Stimulated activated memory B cell treated with anti-CD40 and anti-IgM and Interleukin-4, amounts not matched to agents 10 μg/mL and 1 μg/mL and 100 μg/mL, for 72 hours (primary cell): ENCODE data around the gene CLEC11A.
A peak's percentile ranks its signal among the peaks of the same experiment; 100 is the strongest.
"Not testable (repeated sequence)": the region's sequence is repeated elsewhere in the genome, so short reads cannot be mapped to it uniquely, and the experiment has no call there.

Experiments
- ATAC-seq: fragments of 150-1000 bp; cut with Tn5 transposase; 2 replicates; pipeline ENCODE4 v1.10.0; 2021
- H3K27ac Mint-ChIP-seq: one replicate; pipeline ENCODE4 v1.8.0; 2022; ENCODE audit warnings: mild to moderate bottlenecking, mixed read lengths
- H3K27me3 Mint-ChIP-seq: one replicate; pipeline ENCODE4 v1.8.0; 2022; ENCODE audit warnings: mixed read lengths
- H3K36me3 Mint-ChIP-seq: one replicate; pipeline ENCODE4 v1.8.0; 2022; ENCODE audit warnings: mixed read lengths
- H3K4me1 Mint-ChIP-seq: one replicate; pipeline ENCODE4 v1.8.0; 2022; ENCODE audit warnings: mixed read lengths
- H3K4me3 Mint-ChIP-seq: one replicate; pipeline ENCODE4 v1.8.0; 2022; ENCODE audit warnings: mild to moderate bottlenecking, moderate library complexity, mixed read lengths
- H3K9me3 Mint-ChIP-seq: one replicate; pipeline ENCODE4 v1.8.0; 2022; ENCODE audit warnings: mixed read lengths

The CLEC11A gene

DNA sequence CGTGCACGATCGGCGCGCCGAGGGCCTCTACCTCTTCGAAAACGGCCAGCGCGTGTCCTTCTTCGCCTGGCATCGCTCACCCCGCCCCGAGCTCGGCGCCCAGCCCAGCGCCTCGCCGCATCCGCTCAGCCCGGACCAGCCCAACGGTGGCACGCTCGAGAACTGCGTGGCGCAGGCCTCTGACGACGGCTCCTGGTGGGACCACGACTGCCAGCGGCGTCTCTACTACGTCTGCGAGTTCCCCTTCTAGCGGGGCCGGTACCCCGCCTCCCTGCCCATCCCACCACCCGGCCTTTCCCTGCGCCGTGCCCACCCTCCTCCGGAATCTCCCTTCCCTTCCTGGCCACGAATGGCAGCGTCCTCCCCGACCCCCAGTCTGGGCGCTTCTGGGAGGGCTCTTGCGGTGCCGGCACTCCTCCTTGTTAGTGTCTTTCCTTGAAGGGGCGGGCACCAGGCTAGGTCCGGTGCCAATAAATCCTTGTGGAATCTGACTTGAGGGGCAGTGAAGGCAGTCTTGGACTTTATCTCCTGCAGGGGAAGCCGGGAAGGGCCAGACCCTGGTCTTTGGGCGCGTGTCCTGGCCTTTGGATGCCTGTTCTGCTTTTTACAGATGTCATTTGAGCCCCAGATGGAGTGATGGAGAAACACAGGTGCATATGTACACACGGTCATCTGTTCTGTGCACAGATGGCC lies 2.2 kb downstream of the CLEC11A start:
- H3K9me3 Mint-ChIP-seq = peaks cover 3% of the 10 kb centered on the region
- H3K36me3 Mint-ChIP-seq = no peaks in the 10 kb centered on the region
- peak overlapping the region; percentile 77 for H3K4me3 Mint-ChIP-seq
- ATAC-seq = peak; percentile 61
- H3K4me1 Mint-ChIP-seq = peaks cover 8% of the 10 kb centered on the region
- peaks cover 97% of the 10 kb centered on the region for H3K27me3 Mint-ChIP-seq
- no peak overlapping the region for H3K27ac Mint-ChIP-seq

DNA sequence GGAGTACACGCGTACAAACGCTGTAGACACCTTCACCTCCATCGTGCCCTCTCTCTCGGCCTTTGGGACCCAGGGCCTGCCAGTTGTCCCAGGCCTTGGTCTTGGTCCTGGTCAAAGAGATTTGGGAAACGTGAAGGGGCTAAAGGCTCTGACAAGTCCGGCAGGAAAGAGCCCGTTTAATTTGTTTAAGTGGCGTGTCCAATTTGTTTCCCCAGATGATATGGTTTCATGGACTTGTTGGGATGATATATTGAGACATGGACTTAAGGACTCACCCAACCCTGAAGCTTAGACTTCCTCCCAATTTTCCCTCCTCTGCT lies 2.7 kb downstream of the CLEC11A start:
- peaks cover 3% of the 10 kb centered on the region for H3K9me3 Mint-ChIP-seq
- no peaks in the 10 kb centered on the region for H3K36me3 Mint-ChIP-seq
- peaks cover 6% of the 10 kb centered on the region for H3K4me1 Mint-ChIP-seq
- no peak for ATAC-seq
- H3K27me3 Mint-ChIP-seq = peaks cover 97% of the 10 kb centered on the region
- H3K4me3 Mint-ChIP-seq = peak overlapping the region; percentile 77
- no peak overlapping the region for H3K27ac Mint-ChIP-seq

DNA sequence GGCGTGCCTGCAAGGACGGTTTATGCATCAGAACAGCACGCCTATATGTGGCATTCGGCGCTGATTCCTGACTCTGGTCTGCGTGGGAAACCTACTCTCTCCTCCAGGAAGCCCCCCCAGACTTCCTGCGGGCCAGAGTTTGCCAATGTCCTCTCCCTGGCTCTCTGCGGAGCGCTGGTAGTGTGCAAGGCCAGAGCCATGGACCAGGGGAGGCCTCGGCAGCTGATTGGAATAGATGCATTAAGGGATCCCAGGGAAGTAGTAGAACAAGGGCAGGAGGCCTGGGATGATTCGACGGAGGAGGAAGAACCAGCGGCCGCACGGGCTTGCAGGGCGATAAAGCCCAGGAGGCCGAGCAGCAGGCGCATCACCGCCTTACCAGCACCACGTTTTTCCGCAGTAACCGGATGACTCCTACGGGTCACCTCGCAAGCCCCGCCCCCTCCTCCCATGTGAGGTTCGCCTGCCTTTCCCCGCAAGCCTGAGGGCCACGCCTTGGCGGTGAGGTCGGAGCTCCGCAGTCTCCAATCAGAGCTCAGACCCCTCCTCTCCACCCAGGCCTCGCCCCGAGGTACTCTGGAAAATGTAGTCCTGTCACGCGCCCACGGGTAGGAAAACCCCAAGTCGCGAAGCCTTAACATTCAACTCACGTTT lies 5.0 kb downstream of the CLEC11A start:
- peaks cover 3% of the 10 kb centered on the region for H3K9me3 Mint-ChIP-seq
- H3K36me3 Mint-ChIP-seq = no peaks in the 10 kb centered on the region
- H3K4me1 Mint-ChIP-seq = peaks cover 1% of the 10 kb centered on the region
- no peak for ATAC-seq
- H3K27me3 Mint-ChIP-seq = peaks cover 75% of the 10 kb centered on the region
- no peak overlapping the region for H3K4me3 Mint-ChIP-seq
- H3K27ac Mint-ChIP-seq = no peak overlapping the region

DNA sequence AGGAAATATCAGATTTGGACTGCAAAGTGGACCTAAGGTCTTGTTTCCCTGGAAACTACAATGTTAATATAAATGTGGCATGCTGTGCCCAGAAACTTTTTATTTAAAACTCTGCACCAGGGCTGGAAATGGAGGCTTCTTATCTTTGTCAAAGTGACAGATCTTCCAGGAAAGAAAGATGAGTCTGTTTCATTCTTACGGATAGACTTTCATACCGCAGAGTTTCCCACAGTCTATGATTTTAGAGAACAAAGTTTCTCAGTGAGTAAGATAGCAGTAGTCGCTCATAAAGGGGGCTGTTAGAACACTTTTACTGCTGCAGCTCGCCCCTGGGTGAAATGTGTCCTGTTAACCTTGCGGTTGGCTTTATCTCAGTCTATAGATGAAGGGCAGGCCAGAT lies 6.7 kb downstream of the CLEC11A start:
- no peaks in the 10 kb centered on the region for H3K4me1 Mint-ChIP-seq
- H3K9me3 Mint-ChIP-seq = peaks cover 3% of the 10 kb centered on the region
- no peaks in the 10 kb centered on the region for H3K36me3 Mint-ChIP-seq
- H3K27ac Mint-ChIP-seq = no peak overlapping the region
- H3K4me3 Mint-ChIP-seq = no peak overlapping the region
- H3K27me3 Mint-ChIP-seq = peaks cover 70% of the 10 kb centered on the region
- ATAC-seq = no peak

DNA sequence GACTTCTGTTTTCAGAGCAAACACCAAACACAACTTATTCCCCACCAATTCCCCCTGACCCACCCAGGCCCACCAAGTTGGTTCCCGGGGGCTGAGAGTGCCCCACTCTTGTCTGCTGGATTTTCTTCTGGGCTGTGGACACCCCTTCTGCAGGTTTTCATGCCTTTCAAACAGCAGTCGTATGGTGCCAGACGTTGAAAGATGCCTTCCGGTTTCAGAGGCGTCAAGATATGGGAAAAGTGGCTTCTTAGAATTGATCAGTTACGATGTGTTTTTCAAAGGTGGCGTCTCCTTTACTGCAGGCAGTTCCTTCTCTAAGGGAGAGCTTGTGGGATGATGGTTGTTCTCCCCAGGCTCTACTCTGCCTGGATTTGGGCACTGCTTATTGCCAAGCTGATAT lies 12.7 kb downstream of the CLEC11A start:
- Mint-ChIP-seq H3K27ac (no peak overlapping the region), H3K36me3 (no peaks in the 10 kb centered on the region), H3K27me3 (peaks cover 63% of the 10 kb centered on the region), H3K9me3 (peaks cover 4% of the 10 kb centered on the region), H3K4me1 (no peaks in the 10 kb centered on the region), H3K4me3 (no peak overlapping the region)
- ATAC-seq = no peak

DNA sequence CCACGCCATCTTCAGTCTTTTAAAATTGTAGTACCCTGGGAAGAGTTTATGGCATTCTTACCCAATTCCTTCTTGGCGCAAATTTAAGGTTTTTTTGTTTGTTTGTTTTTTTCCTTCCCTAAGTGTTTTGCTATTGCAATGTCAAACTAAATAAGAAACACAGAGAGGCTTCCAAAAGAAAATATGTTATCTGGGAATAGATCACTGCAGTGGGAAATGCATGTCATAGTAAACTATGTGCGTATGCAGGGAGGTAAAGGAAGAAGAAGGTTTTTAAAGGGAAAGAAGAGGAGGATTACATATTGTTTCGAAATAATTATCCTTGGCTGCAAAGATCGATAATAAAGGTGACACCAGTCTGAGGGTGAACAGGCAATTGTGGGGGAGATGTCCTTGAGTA lies 13.2 kb downstream of the CLEC11A start:
- ATAC-seq = no peak
- H3K9me3 Mint-ChIP-seq = peaks cover 4% of the 10 kb centered on the region
- no peak overlapping the region for H3K4me3 Mint-ChIP-seq
- no peaks in the 10 kb centered on the region for H3K4me1 Mint-ChIP-seq
- peaks cover 68% of the 10 kb centered on the region for H3K27me3 Mint-ChIP-seq
- H3K36me3 Mint-ChIP-seq = no peaks in the 10 kb centered on the region
- H3K27ac Mint-ChIP-seq = no peak overlapping the region

DNA sequence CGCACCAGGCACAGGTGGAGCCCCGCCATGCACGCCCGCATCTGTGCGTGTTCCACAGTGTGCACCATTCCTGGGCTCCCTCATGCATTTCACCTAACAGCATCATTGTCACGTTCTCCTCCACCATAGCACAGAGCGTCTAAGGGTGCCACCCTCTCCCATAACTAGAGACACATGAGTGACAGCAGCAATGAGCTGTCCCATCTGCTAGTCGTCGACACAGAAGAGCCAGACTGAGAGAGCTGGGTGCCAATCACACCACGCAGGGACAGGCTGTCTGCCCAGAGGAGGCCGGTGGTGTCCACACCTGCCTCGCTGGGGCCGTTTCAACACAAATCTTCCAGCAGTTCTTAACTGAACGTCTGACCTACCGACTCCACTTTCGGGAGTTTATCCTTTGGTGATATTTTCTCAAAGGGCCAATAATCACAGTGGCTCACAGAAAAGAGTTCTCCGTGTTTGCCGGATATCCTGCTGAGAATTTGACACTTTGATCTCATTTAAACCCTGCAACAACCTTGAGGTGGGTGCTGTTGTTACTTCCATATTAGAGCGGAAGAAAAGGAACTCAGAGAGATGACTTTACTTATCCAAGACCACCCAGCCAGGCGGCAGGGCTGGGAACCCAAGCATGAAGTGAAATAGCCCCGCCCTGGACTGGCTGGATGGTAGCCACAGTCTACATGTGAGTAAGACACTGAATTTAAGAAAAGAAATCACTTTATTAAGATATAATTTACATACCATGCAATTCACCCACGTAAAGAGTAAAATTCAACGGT lies 16.2 kb downstream of the CLEC11A start:
- ATAC-seq = no peak
- H3K4me3 Mint-ChIP-seq = no peak overlapping the region
- H3K4me1 Mint-ChIP-seq = no peaks in the 10 kb centered on the region
- peaks cover 4% of the 10 kb centered on the region for H3K9me3 Mint-ChIP-seq
- H3K27me3 Mint-ChIP-seq = peaks cover 79% of the 10 kb centered on the region
- H3K36me3 Mint-ChIP-seq = no peaks in the 10 kb centered on the region
- H3K27ac Mint-ChIP-seq = no peak overlapping the region

DNA sequence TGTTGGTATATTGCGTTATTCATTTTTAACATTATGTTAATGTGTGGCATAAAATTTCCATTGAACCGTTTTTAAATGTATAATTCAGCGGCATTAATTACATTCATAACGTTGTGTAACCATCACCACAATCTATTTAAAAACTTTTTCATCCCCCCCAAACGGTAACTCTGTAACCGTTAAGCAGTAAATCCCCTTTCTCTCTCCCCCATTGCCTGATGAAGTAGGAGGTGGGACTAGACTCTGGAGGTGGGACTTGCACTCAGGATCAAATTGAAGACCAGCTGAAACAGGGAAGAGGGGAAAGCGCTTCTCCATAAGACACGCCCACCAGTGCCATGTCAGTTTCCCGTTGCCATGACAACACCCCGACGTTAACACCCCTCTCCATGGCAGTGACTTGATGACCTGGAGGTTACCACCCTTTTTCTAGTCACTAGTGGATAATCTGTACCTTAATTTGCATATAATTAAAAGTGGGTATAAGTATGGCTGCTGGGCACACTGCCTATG lies 16.8 kb downstream of the CLEC11A start:
- peaks cover 82% of the 10 kb centered on the region for H3K27me3 Mint-ChIP-seq

DNA sequence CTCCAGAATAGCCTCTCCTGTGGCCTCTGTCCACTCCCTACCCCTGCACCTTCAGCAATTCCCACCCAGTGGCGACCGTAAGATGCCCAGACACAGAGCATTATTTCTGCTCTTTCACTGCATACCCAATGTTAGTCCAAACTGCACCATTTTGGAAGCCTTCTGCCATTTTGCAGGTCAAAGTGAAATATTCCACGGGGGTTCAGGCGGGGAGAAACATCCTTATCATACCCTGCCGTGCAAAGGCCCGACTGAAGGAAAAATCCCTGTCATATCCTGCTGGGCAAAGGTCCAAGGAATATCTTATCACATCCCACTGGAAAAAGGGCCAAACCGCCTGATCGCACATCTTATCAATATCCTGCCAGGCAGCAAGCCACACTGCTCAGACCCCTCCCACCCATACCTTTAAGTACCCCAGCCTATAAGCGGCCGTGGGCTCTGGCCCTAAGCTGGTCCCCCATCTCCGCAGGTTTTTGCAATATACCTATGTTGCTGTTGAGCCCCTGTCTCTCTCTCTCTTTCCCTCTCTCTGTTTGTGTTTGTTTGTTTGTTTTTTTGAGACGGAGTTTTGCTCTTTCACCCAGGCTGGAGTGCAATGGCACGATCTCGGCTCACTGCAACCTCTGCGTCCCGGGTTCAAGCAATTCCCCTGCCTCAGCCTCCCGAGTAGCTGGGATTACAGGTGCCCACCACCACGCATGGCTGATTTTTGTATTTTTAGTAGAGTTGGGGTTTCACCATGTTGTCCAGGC lies 18.2 kb downstream of the CLEC11A start:
- Mint-ChIP-seq H3K4me3 (no peak overlapping the region), H3K27ac (no peak overlapping the region), H3K4me1 (no peaks in the 10 kb centered on the region), H3K9me3 (peaks cover 4% of the 10 kb centered on the region), H3K27me3 (peaks cover 78% of the 10 kb centered on the region), H3K36me3 (no peaks in the 10 kb centered on the region)
- no peak for ATAC-seq

More for the DNA sequence above, 16.8 kb downstream of the CLEC11A start:
- Mint-ChIP-seq H3K27ac (no peak overlapping the region), H3K4me3 (no peak overlapping the region), H3K4me1 (no peaks in the 10 kb centered on the region), H3K36me3 (no peaks in the 10 kb centered on the region), H3K9me3 (peaks cover 4% of the 10 kb centered on the region)
- no peak for ATAC-seq

DNA sequence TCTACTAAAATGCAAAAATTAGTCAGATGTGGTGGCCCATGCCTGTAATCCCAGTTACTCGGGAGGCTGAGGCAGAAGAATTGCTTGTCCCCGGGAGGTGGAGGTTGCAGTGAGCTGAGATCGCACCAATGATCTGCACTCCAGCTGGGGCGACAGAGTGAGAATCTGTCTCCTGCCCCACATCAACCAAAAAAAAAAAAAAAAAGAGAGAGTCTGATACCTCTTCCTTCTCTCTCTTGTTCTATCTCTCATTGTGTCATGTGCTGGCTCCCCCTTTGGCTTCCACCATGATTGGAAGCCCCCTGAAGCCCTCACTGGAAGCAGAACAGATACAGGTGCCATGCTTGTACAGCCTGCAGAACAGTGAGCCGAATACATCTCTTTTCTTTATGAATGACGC lies 20.4 kb downstream of the CLEC11A start:
- Mint-ChIP-seq H3K36me3 (no peaks in the 10 kb centered on the region), H3K4me3 (no peak overlapping the region), H3K4me1 (no peaks in the 10 kb centered on the region), H3K27me3 (peaks cover 69% of the 10 kb centered on the region), H3K27ac (no peak overlapping the region), H3K9me3 (peaks cover 4% of the 10 kb centered on the region)
- no peak for ATAC-seq

DNA sequence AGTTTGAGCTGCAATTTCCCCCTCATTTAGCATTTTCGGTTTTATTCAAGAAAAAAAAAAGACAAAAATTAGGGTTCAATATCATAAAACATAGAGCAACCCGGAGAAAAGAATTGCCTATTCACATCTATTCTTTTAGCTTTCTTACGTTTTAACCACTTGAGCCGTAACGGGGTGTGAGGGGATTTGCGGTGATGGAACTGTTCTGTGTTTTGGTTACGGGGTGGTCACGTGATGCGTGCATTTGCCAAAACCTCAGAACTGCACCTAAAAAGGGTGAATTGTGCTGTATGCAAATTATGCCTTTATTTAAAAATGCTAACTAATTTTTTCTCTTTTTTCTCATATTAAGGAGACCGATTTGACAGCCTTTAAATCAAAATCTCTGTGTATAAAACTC lies 22.1 kb downstream of the CLEC11A start:
- ATAC-seq = no peak
- Mint-ChIP-seq H3K9me3 (no peaks in the 10 kb centered on the region), H3K36me3 (no peaks in the 10 kb centered on the region), H3K4me3 (no peak overlapping the region), H3K4me1 (no peaks in the 10 kb centered on the region), H3K27me3 (peaks cover 52% of the 10 kb centered on the region), H3K27ac (no peak overlapping the region)

DNA sequence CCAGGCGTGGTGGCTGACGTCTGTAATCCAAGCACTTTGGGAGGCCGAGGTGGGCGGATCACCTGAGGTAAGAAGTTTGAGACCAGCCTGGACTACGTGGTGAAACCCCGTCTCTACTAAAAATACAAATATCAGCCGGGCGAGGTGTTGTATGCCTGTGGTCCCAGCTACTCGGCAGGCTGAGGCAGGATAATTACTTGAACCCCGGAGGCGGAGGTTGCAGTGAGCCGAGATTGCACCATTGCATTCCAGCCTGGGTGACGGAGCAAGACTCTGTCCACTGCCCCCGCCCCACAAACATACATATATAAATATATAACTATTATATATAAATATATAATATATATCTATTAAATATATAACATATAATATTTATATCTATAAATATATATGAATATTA lies 24.0 kb downstream of the CLEC11A start:
- not testable (repeated sequence) for H3K27ac Mint-ChIP-seq, H3K4me3 Mint-ChIP-seq

DNA sequence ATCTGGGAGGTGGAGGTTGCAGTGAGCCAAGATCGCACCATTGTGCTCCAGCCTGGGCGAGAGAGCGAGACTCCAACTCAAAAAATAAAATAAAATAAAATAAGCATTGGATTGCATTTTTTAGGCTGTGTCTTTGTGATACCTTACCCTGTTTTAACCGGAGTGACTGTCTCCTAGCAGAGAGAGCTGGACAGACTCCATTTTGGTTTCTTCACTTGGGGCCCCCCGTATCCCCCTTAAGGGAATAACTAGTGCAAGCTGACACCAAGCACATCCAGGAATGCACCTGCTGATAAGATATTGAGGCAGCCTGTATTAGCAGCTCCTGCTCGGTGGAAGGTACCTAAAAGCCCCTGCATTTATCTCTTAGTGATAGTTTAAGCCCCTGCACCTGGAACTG lies 26.3 kb downstream of the CLEC11A start:
- Mint-ChIP-seq H3K9me3 (no peaks in the 10 kb centered on the region), H3K27me3 (peaks cover 38% of the 10 kb centered on the region), H3K27ac (no peak overlapping the region), H3K36me3 (no peaks in the 10 kb centered on the region), H3K4me1 (no peaks in the 10 kb centered on the region), H3K4me3 (no peak overlapping the region)
- no peak for ATAC-seq

More for the DNA sequence above, 24.0 kb downstream of the CLEC11A start:
- H3K36me3 Mint-ChIP-seq, H3K9me3 Mint-ChIP-seq, ATAC-seq, H3K4me1 Mint-ChIP-seq: not testable (repeated sequence)
- peaks cover 34% of the 10 kb centered on the region for H3K27me3 Mint-ChIP-seq

DNA sequence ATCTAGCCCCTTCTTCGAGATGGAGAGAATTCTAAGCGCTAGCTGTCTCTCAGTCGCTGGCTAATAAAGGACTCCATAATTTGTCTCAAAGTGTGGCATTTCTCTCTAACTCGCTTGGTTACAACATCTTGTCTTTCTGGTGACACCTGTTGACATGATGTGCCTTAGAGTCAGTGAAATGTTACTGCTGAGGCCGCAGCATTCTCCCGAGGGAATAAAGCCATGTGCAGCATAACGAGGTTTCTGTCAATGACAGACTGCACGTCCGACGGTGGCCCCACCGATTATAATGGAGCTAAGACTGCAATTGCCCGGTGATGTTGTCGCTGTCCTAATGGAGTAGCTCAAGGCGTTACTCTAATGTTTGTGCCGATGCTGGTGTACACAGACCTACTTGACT lies 26.8 kb downstream of the CLEC11A start:
- Mint-ChIP-seq H3K27ac (no peak overlapping the region), H3K4me1 (no peaks in the 10 kb centered on the region), H3K27me3 (peaks cover 38% of the 10 kb centered on the region), H3K36me3 (no peaks in the 10 kb centered on the region), H3K9me3 (no peaks in the 10 kb centered on the region), H3K4me3 (no peak overlapping the region)
- no peak for ATAC-seq

DNA sequence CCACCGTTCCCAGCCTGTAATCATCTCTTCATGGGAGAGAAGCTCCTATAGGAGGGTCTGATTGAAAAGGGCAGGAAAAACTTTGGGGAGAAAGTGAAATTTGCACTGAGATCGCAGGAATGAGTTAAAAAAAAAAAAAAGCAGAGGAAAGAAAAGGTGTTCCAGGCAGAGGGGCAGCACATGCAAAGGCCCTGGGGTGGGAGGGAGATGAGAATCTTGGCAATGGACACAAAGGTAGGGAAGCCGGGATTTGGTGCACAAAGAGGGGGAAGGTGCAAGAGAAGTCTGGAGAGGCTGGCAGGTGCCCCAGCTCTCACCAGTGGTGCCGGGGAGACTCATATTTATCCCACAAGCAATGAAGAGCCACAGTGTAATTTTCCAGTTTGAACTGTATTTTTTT lies 30.7 kb downstream of the CLEC11A start:
- no peak overlapping the region for H3K4me3 Mint-ChIP-seq
- peaks cover 4% of the 10 kb centered on the region for H3K9me3 Mint-ChIP-seq
- H3K4me1 Mint-ChIP-seq = no peaks in the 10 kb centered on the region
- H3K36me3 Mint-ChIP-seq = no peaks in the 10 kb centered on the region
- no peak overlapping the region for H3K27ac Mint-ChIP-seq
- H3K27me3 Mint-ChIP-seq = peaks cover 61% of the 10 kb centered on the region
- no peak for ATAC-seq
